Neural progenitor cell (in vitro differentiated cells): Measurements from ENCODE around the gene DET1. TPM values are rescaled to one million over a fixed set of nuclear protein-coding genes. Genes with fewer than 3 reads are reported as not detected.
"Not testable (repeated sequence)": the region's sequence is repeated elsewhere in the genome, so short reads cannot be mapped to it uniquely, and the experiment has no call there.

Experiments used
- DNase-seq: peaks from one replicate; pipeline ENCODE4 v3.0.0-alpha.2; 2016; ENCODE audit warnings: low spot score
- H2AFZ ChIP-seq: fragments of 200-600 bp; sonication (generic); replicated peaks from 2 replicates; pipeline ENCODE4 v1.6.1; 2016; ENCODE audit warnings: antibody characterized with exemption
- H3F3A ChIP-seq: fragments of 200-600 bp; sonication (generic); 2 replicates; pipeline ENCODE4 v1.6.1; 2016; ENCODE audit warnings: antibody characterized with exemption, low read depth
- H3K27ac ChIP-seq: fragments of 200-600 bp; sonication (generic); 2 replicates; pipeline ENCODE4 v1.5.1; 2016; ENCODE audit warnings: mild to moderate bottlenecking
- H3K27me3 ChIP-seq: fragments of 200-600 bp; sonication (generic); 2 replicates; pipeline ENCODE4 v1.6.1; 2016; ENCODE audit warnings: mild to moderate bottlenecking, moderate library complexity
- H3K36me3 ChIP-seq: fragments of 200-600 bp; sonication (generic); 2 replicates; pipeline ENCODE4 v1.5.1; 2016
- H3K4me1 ChIP-seq: fragments of 200-600 bp; sonication (generic); 2 replicates; pipeline ENCODE4 v1.6.1; 2016; ENCODE audit warnings: mixed run types
- H3K4me2 ChIP-seq: fragments of 200-600 bp; sonication (generic); 2 replicates; pipeline ENCODE4 v1.6.1; 2016
- H3K4me3 ChIP-seq: fragments of 200-600 bp; sonication (generic); 2 replicates; pipeline ENCODE4 v1.5.1; 2016
- H3K79me2 ChIP-seq: fragments of 200-600 bp; sonication (generic); 2 replicates; pipeline ENCODE4 v1.6.1; 2016; ENCODE audit warnings: low read depth
- H3K9ac ChIP-seq: fragments of 200-600 bp; sonication (generic); 2 replicates; pipeline ENCODE4 v1.6.1; 2016
- H3K9me3 ChIP-seq: fragments of 200-600 bp; sonication (generic); 2 replicates; pipeline ENCODE4 v1.5.1; 2016; ENCODE audit warnings: low read depth
- H4K20me1 ChIP-seq: fragments of 200-600 bp; sonication (generic); 2 replicates; pipeline ENCODE4 v1.6.1; 2016; ENCODE audit warnings: low read depth
- H3K27ac Mint-ChIP-seq: 3 replicates; pipeline ENCODE4 v1.8.0; 2021; ENCODE audit warnings: mixed read lengths
- H3K27me3 Mint-ChIP-seq: 2 replicates; pipeline ENCODE4 v1.8.0; 2022; ENCODE audit warnings: low read depth, mild to moderate bottlenecking, inconsistent platforms, moderate library complexity, mixed read lengths; ENCODE audit not compliant: insufficient read depth
- H3K36me3 Mint-ChIP-seq: 3 replicates; pipeline ENCODE4 v1.8.0; 2021; ENCODE audit warnings: mixed read lengths
- H3K4me1 Mint-ChIP-seq: 3 replicates; pipeline ENCODE4 v1.8.0; 2021; ENCODE audit warnings: mixed read lengths
- H3K4me3 Mint-ChIP-seq: 3 replicates; pipeline ENCODE4 v1.8.0; 2021; ENCODE audit warnings: mild to moderate bottlenecking, moderate library complexity, mixed read lengths
- H3K9me3 Mint-ChIP-seq: 3 replicates; pipeline ENCODE4 v1.8.0; 2020; ENCODE audit warnings: mixed read lengths
- CTCF ChIP-seq: fragments of 200-600 bp; sonication (generic); IDR thresholded peaks from 2 replicates; pipeline ENCODE4 v1.5.1; 2017; ENCODE audit warnings: antibody characterized with exemption, mild to moderate bottlenecking
- EZH2 ChIP-seq: fragments of 200-600 bp; sonication (generic); IDR thresholded peaks from 2 replicates; pipeline ENCODE4 v1.6.1; 2017; ENCODE audit warnings: antibody characterized with exemption, mild to moderate bottlenecking, moderate library complexity
- EZH2phosphoT487 ChIP-seq: fragments of 200-600 bp; sonication (generic); IDR thresholded peaks from 2 replicates; pipeline ENCODE4 v1.6.1; 2017; ENCODE audit warnings: antibody characterized with exemption
- total RNA-seq: library from RNA; depleted of rRNA; stranded (reverse); fragments of >200 nt; gene quantifications from 2 replicates; pipeline ENCODE4 v1.2.3, GENCODE V29; 2015; ENCODE audit warnings: low replicate concordance

The DET1 gene
- total RNA-seq, 1 donor from 2014 or later = 21.3 TPM

- Mint-ChIP-seq H3K9me3 (no peaks in the 10 kb centered on the region), H3K36me3 (peaks cover 16% of the 10 kb centered on the region), H3K27me3 (peaks cover 7% of the 10 kb centered on the region), H3K4me1 (peaks cover 4% of the 10 kb centered on the region), H3K27ac (no peak overlapping the region), H3K4me3 (no peak overlapping the region)
- Histone ChIP-seq H3K4me1 (no peaks in the 10 kb centered on the region), H3K9me3 (no peaks in the 10 kb centered on the region), H3K9ac (no peak overlapping the region), H3K4me3 (no peak overlapping the region), H3K36me3 (no peaks in the 10 kb centered on the region), H3K27me3 (no peaks in the 10 kb centered on the region), H3K4me2 (no peak overlapping the region), H3K79me2 (no peaks in the 10 kb centered on the region), H2AFZ (no peak overlapping the region), H3F3A (peaks cover 4% of the 10 kb centered on the region), H3K27ac (no peak overlapping the region), H4K20me1 (no peaks in the 10 kb centered on the region)
- peak; percentile 68 for DNase-seq
- TF ChIP-seq CTCF (peak; percentile 72), EZH2 (no peak)
These were observed 69.8 kb downstream of the DET1 start for GRCh38 chr15:88476635-88477060.

- not testable (repeated sequence) for H3F3A ChIP-seq, H3K9me3 Mint-ChIP-seq, H3K4me3 ChIP-seq, H3K9me3 ChIP-seq, H3K4me1 Mint-ChIP-seq, H4K20me1 ChIP-seq, H3K27ac Mint-ChIP-seq, DNase-seq, H3K27me3 Mint-ChIP-seq, H2AFZ ChIP-seq, H3K4me2 ChIP-seq, H3K36me3 ChIP-seq, H3K4me3 Mint-ChIP-seq, H3K27me3 ChIP-seq, H3K9ac ChIP-seq, H3K27ac ChIP-seq, H3K4me1 ChIP-seq, H3K79me2 ChIP-seq
- H3K36me3 Mint-ChIP-seq = peaks cover 11% of the 10 kb centered on the region
These were observed 72.7 kb downstream of the DET1 start for GRCh38 chr15:88473661-88474293.

- Histone ChIP-seq H3K4me2 (no peak overlapping the region), H2AFZ (no peak overlapping the region), H3K9me3 (no peaks in the 10 kb centered on the region), H3K4me3 (no peak overlapping the region), H3K79me2 (peaks cover 17% of the 10 kb centered on the region), H3K36me3 (no peaks in the 10 kb centered on the region), H3K27me3 (no peaks in the 10 kb centered on the region), H3K27ac (no peak overlapping the region), H3F3A (no peaks in the 10 kb centered on the region), H4K20me1 (no peaks in the 10 kb centered on the region), H3K4me1 (peaks cover 4% of the 10 kb centered on the region), H3K9ac (no peak overlapping the region)
- H3K36me3 Mint-ChIP-seq = peaks cover 7% of the 10 kb centered on the region
- no peak for TF ChIP-seq CTCF
- no peak for TF ChIP-seq EZH2phosphoT487
- TF ChIP-seq EZH2 = no peak
- no peak overlapping the region for H3K4me3 Mint-ChIP-seq
- no peak overlapping the region for H3K27ac Mint-ChIP-seq
- no peak for DNase-seq
- H3K4me1 Mint-ChIP-seq = peaks cover 8% of the 10 kb centered on the region
- H3K9me3 Mint-ChIP-seq = no peaks in the 10 kb centered on the region
- H3K27me3 Mint-ChIP-seq = peaks cover 2% of the 10 kb centered on the region
These were observed 74.3 kb downstream of the DET1 start for GRCh38 chr15:88472225-88472624.

GRCh38 chr15:88470625-88471372, 75.7 kb downstream of the DET1 start:
- no peak overlapping the region for H3K9ac ChIP-seq
- H3K9me3 ChIP-seq = no peaks in the 10 kb centered on the region
- H3K36me3 ChIP-seq = no peaks in the 10 kb centered on the region
- peaks cover 10% of the 10 kb centered on the region for H3K4me1 ChIP-seq
- H3F3A ChIP-seq = no peaks in the 10 kb centered on the region
- TF ChIP-seq EZH2 (no peak), CTCF (peak; percentile 8)
- peaks cover 3% of the 10 kb centered on the region for H4K20me1 ChIP-seq
- H2AFZ ChIP-seq = no peak overlapping the region
- Mint-ChIP-seq H3K27ac (no peak overlapping the region), H3K4me1 (peaks cover 16% of the 10 kb centered on the region), H3K9me3 (no peaks in the 10 kb centered on the region), H3K36me3 (peaks cover 7% of the 10 kb centered on the region), H3K27me3 (no peaks in the 10 kb centered on the region), H3K4me3 (no peak overlapping the region)
- H3K27me3 ChIP-seq = no peaks in the 10 kb centered on the region
- no peak for DNase-seq
- peaks cover 30% of the 10 kb centered on the region for H3K79me2 ChIP-seq
- H3K27ac ChIP-seq = no peak overlapping the region
- H3K4me3 ChIP-seq = no peak overlapping the region
- H3K4me2 ChIP-seq = no peak overlapping the region
